ENCODE results near the gene DIO2.

Gene DIO2

GRCh38 chr14:80167793-80168448 lies 43.4 kb downstream of the DIO2 start:
- H3K9ac ChIP-seq (ENCODE audit: low read depth, low read length) = no peak overlapping the region
- H3K27ac ChIP-seq (ENCODE audit: low read depth, low read length) = no peak overlapping the region
- H3K36me3 ChIP-seq (ENCODE audit: control insufficient read depth, insufficient read depth, low read length) = no peaks in the 10 kb centered on the region
- H3K27me3 ChIP-seq (ENCODE audit: control insufficient read depth, insufficient read depth, low read length) = no peaks in the 10 kb centered on the region
- H3K9me3 ChIP-seq (ENCODE audit: control insufficient read depth, insufficient read depth, low read length) = no peaks in the 10 kb centered on the region
- H3K4me1 ChIP-seq (ENCODE audit: control insufficient read depth, insufficient read depth, low read length) = peaks cover 10% of the 10 kb centered on the region
- no peak overlapping the region for H3K4me3 ChIP-seq (ENCODE audit: low read depth, low read length)

- H3K36me3 ChIP-seq (ENCODE audit: control insufficient read depth, insufficient read depth, low read length) = no peaks in the 10 kb centered on the region
- H3K27me3 ChIP-seq (ENCODE audit: control insufficient read depth, insufficient read depth, low read length) = no peaks in the 10 kb centered on the region
- H3K4me1 ChIP-seq (ENCODE audit: control insufficient read depth, insufficient read depth, low read length) = peaks cover 10% of the 10 kb centered on the region
- no peaks in the 10 kb centered on the region for H3K9me3 ChIP-seq (ENCODE audit: control insufficient read depth, insufficient read depth, low read length)
- no peak overlapping the region for H3K9ac ChIP-seq (ENCODE audit: low read depth, low read length)
- no peak overlapping the region for H3K27ac ChIP-seq (ENCODE audit: low read depth, low read length)
- no peak overlapping the region for H3K4me3 ChIP-seq (ENCODE audit: low read depth, low read length)
Measured at GRCh38 chr14:80164991-80165721, 46.1 kb downstream of the DIO2 start.

- Histone ChIP-seq H3K9me3 (ENCODE audit: control insufficient read depth, insufficient read depth, low read length) (no peaks in the 10 kb centered on the region), H3K9ac (ENCODE audit: low read depth, low read length) (no peak overlapping the region), H3K4me1 (ENCODE audit: control insufficient read depth, insufficient read depth, low read length) (no peaks in the 10 kb centered on the region), H3K27ac (ENCODE audit: low read depth, low read length) (no peak overlapping the region), H3K27me3 (ENCODE audit: control insufficient read depth, insufficient read depth, low read length) (no peaks in the 10 kb centered on the region), H3K36me3 (ENCODE audit: control insufficient read depth, insufficient read depth, low read length) (no peaks in the 10 kb centered on the region), H3K4me3 (ENCODE audit: low read depth, low read length) (no peak overlapping the region)
Measured at GRCh38 chr14:80152763-80153162, 58.5 kb downstream of the DIO2 start.

GRCh38 chr14:80152166-80152565 lies 59.1 kb downstream of the DIO2 start:
- H3K36me3 ChIP-seq (ENCODE audit: control insufficient read depth, insufficient read depth, low read length) = no peaks in the 10 kb centered on the region
- no peak overlapping the region for H3K27ac ChIP-seq (ENCODE audit: low read depth, low read length)
- H3K4me1 ChIP-seq (ENCODE audit: control insufficient read depth, insufficient read depth, low read length) = no peaks in the 10 kb centered on the region
- H3K9me3 ChIP-seq (ENCODE audit: control insufficient read depth, insufficient read depth, low read length) = no peaks in the 10 kb centered on the region
- no peak overlapping the region for H3K9ac ChIP-seq (ENCODE audit: low read depth, low read length)
- H3K4me3 ChIP-seq (ENCODE audit: low read depth, low read length) = no peak overlapping the region
- H3K27me3 ChIP-seq (ENCODE audit: control insufficient read depth, insufficient read depth, low read length) = no peaks in the 10 kb centered on the region

GRCh38 chr14:80150301-80150700 lies 61.0 kb downstream of the DIO2 start:
- Histone ChIP-seq H3K9me3 (ENCODE audit: control insufficient read depth, insufficient read depth, low read length) (no peaks in the 10 kb centered on the region), H3K36me3 (ENCODE audit: control insufficient read depth, insufficient read depth, low read length) (no peaks in the 10 kb centered on the region), H3K4me3 (ENCODE audit: low read depth, low read length) (no peak overlapping the region), H3K27me3 (ENCODE audit: control insufficient read depth, insufficient read depth, low read length) (no peaks in the 10 kb centered on the region), H3K4me1 (ENCODE audit: control insufficient read depth, insufficient read depth, low read length) (no peaks in the 10 kb centered on the region), H3K27ac (ENCODE audit: low read depth, low read length) (no peak overlapping the region), H3K9ac (ENCODE audit: low read depth, low read length) (no peak overlapping the region)

Data from HUES48 (cell line).